ENCODE data around the gene PER2. TPM values are rescaled to one million over a fixed set of nuclear protein-coding genes. Genes with fewer than 3 reads are reported as not detected.

PER2 gene
- total and polyA plus RNA-seq, 2 donors (not counting 3 experiments of a cell fraction or from before 2014, with no cell fraction given) = 0.86 to 3.8 TPM

- TF ChIP-seq, protein P1, sequence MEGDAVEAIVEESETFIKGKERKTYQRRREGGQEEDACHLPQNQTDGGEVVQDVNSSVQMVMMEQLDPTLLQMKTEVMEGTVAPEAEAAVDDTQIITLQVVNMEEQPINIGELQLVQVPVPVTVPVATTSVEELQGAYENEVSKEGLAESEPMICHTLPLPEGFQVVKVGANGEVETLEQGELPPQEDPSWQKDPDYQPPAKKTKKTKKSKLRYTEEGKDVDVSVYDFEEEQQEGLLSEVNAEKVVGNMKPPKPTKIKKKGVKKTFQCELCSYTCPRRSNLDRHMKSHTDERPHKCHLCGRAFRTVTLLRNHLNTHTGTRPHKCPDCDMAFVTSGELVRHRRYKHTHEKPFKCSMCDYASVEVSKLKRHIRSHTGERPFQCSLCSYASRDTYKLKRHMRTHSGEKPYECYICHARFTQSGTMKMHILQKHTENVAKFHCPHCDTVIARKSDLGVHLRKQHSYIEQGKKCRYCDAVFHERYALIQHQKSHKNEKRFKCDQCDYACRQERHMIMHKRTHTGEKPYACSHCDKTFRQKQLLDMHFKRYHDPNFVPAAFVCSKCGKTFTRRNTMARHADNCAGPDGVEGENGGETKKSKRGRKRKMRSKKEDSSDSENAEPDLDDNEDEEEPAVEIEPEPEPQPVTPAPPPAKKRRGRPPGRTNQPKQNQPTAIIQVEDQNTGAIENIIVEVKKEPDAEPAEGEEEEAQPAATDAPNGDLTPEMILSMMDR (IDR thresholded peaks at IDR 0.05; ENCODE audit: extremely low read depth in 1 of 2, insufficient read depth in 1 of 2, low read depth in 1 of 2, low read length in 2 of 2) = no peak
- TF ChIP-seq FOS (IDR thresholded peaks at IDR 0.05; ENCODE audit: borderline replicate concordance, insufficient read depth, low read length) (no peak), POLR2AphosphoS5 (IDR thresholded peaks at IDR 0.05; ENCODE audit: insufficient read depth, low read depth, low read length) (no peak), GATA2 (IDR thresholded peaks at IDR 0.05; ENCODE audit: insufficient read depth, insufficient read length, low read depth, low read length) (no peak), EZH2 (IDR thresholded peaks at IDR 0.05; ENCODE audit: borderline replicate concordance, low read depth, low read length, severe bottlenecking) (no peak), MAX (IDR thresholded peaks at IDR 0.05; ENCODE audit: insufficient read depth, insufficient read length) (no peak), JUN (IDR thresholded peaks at IDR 0.05; ENCODE audit: borderline replicate concordance, insufficient read depth, insufficient read length, low read depth) (no peak), POLR2A (IDR thresholded peaks at IDR 0.05; ENCODE audit: low read depth, low read length) (no peak), MYC (IDR thresholded peaks at IDR 0.05; ENCODE audit: low read depth, low read length) (no peak)
- Histone ChIP-seq H3K36me3 (ENCODE audit: control insufficient read depth in 2 of 2, extremely low read depth in 1 of 2, insufficient read depth in 2 of 2, low read length in 2 of 2) (no peaks in the 10 kb centered on the region), H4K20me1 (replicated peaks; ENCODE audit: control insufficient read depth, extremely low read depth, insufficient read depth, low read length) (no peaks in the 10 kb centered on the region), H3K9me3 (replicated peaks; ENCODE audit: control insufficient read depth, insufficient read depth, low read length) (no peaks in the 10 kb centered on the region), H3K27ac (ENCODE audit: insufficient read depth, low read depth, low read length) (no peak overlapping the region), H2AFZ (ENCODE audit: low read depth, low read length) (no peak overlapping the region), H3K4me2 (ENCODE audit: insufficient read depth, low read length) (no peak overlapping the region), H3K79me2 (ENCODE audit: control insufficient read depth, insufficient read depth, low read length) (no peaks in the 10 kb centered on the region), H3K4me1 (ENCODE audit: control insufficient read depth, extremely low read depth, insufficient read depth, low read length) (no peaks in the 10 kb centered on the region), H3K27me3 (ENCODE audit: control insufficient read depth in 2 of 2, insufficient read depth in 2 of 2, low read length in 2 of 2) (peaks cover 2 to 3% of the 10 kb centered on the region in 2 experiments), H3K4me3 (replicated peaks in 1 of 3; ENCODE audit: insufficient read depth in 1 of 3, low read depth in 1 of 3, low read length in 3 of 3) (no peak overlapping the region), H3K9ac (replicated peaks; ENCODE audit: extremely low read depth, insufficient read depth, low read length) (no peak overlapping the region), H3K9me1 (replicated peaks; ENCODE audit: control insufficient read depth, extremely low read depth, insufficient read depth, low read length) (no peaks in the 10 kb centered on the region)
- dilution Hi-C loops (cut with MboI; ENCODE audit: extremely low pct_ligation_motif_present, low sequenced_read_pairs) (no loop called here), intact Hi-C loops (cut with micrococcal nuclease) (no loop called here)
- FAIRE-seq (no peak), DNase-seq (ENCODE audit: low read depth, low spot score) (no peak)
- BruUV-seq (replicated peaks) = no TSS peak
- CTCF ChIA-PET = interaction anchor here (1.0 kb wide), 1 partner anchor 470 kb away, joined by 3 read pairs; no protein-coding TSS in a partner anchor
- POLR2A ChIA-PET = no interaction called here
These were observed 26.2 kb upstream of the PER2 start for GRCh38 chr2:238314576-238314975.
